Esophagus squamous epithelium (tissue), 5 donors: ENCODE data around the gene ANKFN1. TPM values are rescaled to one million over a fixed set of nuclear protein-coding genes. Genes with fewer than 3 reads are reported as not detected.

Experiments
- DNase-seq: peaks from one replicate; lab custom pipeline; 2025; lab: John Stamatoyannopoulos, UW
- H3K27ac ChIP-seq, 4 donors: fragments of 200-600 bp; sonication (generic); one replicate each; pipeline ENCODE4 v1.5.1; 2016 to 2019; ENCODE audit warnings: mild to moderate bottlenecking in 1 of 4
- H3K27me3 ChIP-seq, 4 donors: fragments of 200-600 bp; sonication (generic); 1 replicate in 3 of 4; 2 replicates in 1 of 4; pipeline versions ENCODE4 v1.5.1 to v1.6.0; 2017 to 2021; ENCODE audit warnings: antibody characterized with exemption in 1 of 4
- H3K36me3 ChIP-seq, 3 donors: fragments of 200-600 bp; sonication (generic); one replicate each; pipeline ENCODE4 v1.5.1; 2016 to 2019
- H3K4me1 ChIP-seq, 3 donors: fragments of 200-600 bp; sonication (generic); one replicate each; pipeline ENCODE4 v1.5.1; 2017 to 2019
- H3K4me3 ChIP-seq, 4 donors: fragments of 200-600 bp; sonication (generic); 1 replicate in 3 of 4; 2 replicates in 1 of 4; pipeline ENCODE4 v1.5.1; 2016 to 2019; ENCODE audit warnings: mild to moderate bottlenecking in 2 of 4, moderate library complexity in 1 of 4
- H3K9me3 ChIP-seq, 3 donors: fragments of 200-600 bp; sonication (generic); one replicate each; pipeline ENCODE4 v1.5.1; 2016 to 2019
- POLR2A ChIP-seq, 4 donors: fragments of 450-650 bp; IDR thresholded peaks; one replicate each; pipeline ENCODE4 v1.6.1; 2017; ENCODE audit warnings: antibody characterized with exemption in 4 of 4, mild to moderate bottlenecking in 4 of 4, moderate library complexity in 3 of 4
- WGBS, 2 donors: methylation state at CpG; one replicate each; pipeline ENCODE4 v1.1.5; 2018; 5-methylcytosine and 5-hydroxymethylcytosine counted together
- intact Hi-C: fragments of 100-400 bp; cut with DNase I; formaldehyde crosslinking; loops from one replicate; pipeline ENCODE4 v1.15.0; 2022
- total RNA-seq, 4 donors: library from RNA; depleted of rRNA; stranded (reverse); fragments of >200 nt; gene quantifications; one replicate each; pipeline ENCODE4 v1.1.0, GENCODE V29; 2016
- TF ChIP-seq, protein P1 (sequence below), 6 experiments: fragments of 450-650 bp in 4 of 6; fragments of 200-600 bp in 2 of 6; sonication (generic) in 2 of 6; IDR thresholded peaks; one replicate each; pipeline ENCODE4 v1.5.1; 2016 to 2019; ENCODE audit warnings: antibody characterized with exemption in 6 of 6, mild to moderate bottlenecking in 4 of 6, moderate library complexity in 4 of 6
- donor health status: DM: yes; HTN: yes; CAD: no.

ANKFN1 gene
- total RNA-seq, 4 donors from 2014 or later, result under 0.01 to 0.31 TPM; not detected in 2

DNA sequence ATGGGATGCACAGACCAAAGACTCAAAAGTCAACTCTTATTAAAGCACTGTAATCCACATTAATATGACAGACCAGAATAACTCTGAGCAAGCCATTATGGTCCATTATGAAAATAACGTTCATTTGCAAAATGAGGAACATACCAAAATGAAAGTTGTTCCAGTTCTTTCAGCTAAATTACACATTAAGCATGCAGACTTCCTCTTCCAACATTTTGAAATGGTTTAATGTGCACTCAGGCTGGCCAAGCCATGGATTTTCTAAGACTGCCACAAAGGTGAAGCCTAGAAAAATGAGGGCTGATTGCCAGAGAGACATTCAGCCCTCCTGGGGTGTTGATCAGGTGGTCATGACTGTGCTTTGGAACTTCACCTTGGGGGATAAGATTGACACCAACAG lies 383.5 kb downstream of the ANKFN1 start:
- Histone ChIP-seq H3K27ac (no peak overlapping the region), H3K4me1 (no peaks in the 10 kb centered on the region), H3K9me3 (no peaks in the 10 kb centered on the region), H3K4me3 (no peak overlapping the region), H3K36me3 (no peaks in the 10 kb centered on the region), H3K27me3 (peaks cover 0 to 20% (median 0%) of the 10 kb centered on the region in 4 donors)
- intact Hi-C loops, result no loop called here
- TF ChIP-seq POLR2A (IDR thresholded peaks at IDR 0.05), result no peak
- TF ChIP-seq, protein P1, sequence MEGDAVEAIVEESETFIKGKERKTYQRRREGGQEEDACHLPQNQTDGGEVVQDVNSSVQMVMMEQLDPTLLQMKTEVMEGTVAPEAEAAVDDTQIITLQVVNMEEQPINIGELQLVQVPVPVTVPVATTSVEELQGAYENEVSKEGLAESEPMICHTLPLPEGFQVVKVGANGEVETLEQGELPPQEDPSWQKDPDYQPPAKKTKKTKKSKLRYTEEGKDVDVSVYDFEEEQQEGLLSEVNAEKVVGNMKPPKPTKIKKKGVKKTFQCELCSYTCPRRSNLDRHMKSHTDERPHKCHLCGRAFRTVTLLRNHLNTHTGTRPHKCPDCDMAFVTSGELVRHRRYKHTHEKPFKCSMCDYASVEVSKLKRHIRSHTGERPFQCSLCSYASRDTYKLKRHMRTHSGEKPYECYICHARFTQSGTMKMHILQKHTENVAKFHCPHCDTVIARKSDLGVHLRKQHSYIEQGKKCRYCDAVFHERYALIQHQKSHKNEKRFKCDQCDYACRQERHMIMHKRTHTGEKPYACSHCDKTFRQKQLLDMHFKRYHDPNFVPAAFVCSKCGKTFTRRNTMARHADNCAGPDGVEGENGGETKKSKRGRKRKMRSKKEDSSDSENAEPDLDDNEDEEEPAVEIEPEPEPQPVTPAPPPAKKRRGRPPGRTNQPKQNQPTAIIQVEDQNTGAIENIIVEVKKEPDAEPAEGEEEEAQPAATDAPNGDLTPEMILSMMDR (IDR thresholded peaks at IDR 0.05), result no peak
- no peak for DNase-seq
- 60 to 78% methylated on average over 1 of the region's 1 CpG for WGBS, 2 donors

DNA sequence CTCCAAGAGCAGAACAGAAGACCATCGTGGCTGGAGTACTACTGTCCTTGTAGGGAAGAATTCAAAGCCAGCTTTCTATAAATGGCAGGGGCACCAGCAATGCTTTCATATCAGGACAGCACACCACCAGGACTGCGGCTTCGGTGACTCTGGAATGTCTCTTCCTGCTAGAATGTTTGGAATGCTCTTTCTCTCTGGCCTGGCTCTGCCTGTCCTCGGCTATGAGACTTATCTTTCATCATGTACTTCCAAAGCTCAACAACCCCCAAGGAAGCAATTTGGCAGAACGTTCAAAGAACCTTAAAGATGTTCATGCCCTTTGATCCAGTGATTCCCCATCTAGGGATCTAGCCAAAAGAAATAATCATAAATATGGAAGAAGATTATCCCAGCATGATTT lies 387.6 kb downstream of the ANKFN1 start:
- Histone ChIP-seq H3K27ac (no peak overlapping the region), H3K4me1 (no peaks in the 10 kb centered on the region), H3K27me3 (peaks cover 0 to 12% (median 0%) of the 10 kb centered on the region in 4 donors), H3K36me3 (no peaks in the 10 kb centered on the region), H3K9me3 (no peaks in the 10 kb centered on the region), H3K4me3 (no peak overlapping the region)
- TF ChIP-seq, protein P1 (IDR thresholded peaks at IDR 0.05), result no peak
- TF ChIP-seq POLR2A (IDR thresholded peaks at IDR 0.05), result no peak
- no peak for DNase-seq
- intact Hi-C loops, result no loop called here
- 33 to 55% methylated on average over 5 of the region's 5 CpGs for WGBS, 2 donors

DNA sequence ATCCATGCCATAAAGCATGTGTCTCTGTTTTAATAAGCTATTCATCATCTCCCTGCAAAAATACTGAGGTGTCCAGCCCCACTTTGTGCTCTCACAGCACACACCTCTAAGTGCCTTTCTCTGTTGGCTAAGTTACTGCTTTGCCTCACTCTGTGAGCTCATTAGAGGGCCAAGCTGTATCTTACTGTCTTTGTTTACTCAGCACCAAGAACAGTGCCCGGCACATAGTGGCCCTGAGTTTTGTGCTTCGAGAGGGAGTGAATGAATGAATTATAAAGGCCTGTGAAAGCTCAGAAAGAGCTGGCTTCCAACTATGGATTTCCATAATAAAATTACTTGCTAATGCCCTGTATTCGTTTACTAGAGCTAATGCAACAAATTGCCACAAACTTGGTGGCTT lies 390.0 kb downstream of the ANKFN1 start:
- no peak overlapping the region for H3K27ac ChIP-seq
- H3K27me3 ChIP-seq, result no peaks in the 10 kb centered on the region
- intact Hi-C loops, result no loop called here
- no peaks in the 10 kb centered on the region for H3K9me3 ChIP-seq
- WGBS, 2 donors, result 20 to 46% methylated on average over 2 to 3 of the region's 3 CpGs
- no peak for DNase-seq
- no peaks in the 10 kb centered on the region for H3K4me1 ChIP-seq
- H3K4me3 ChIP-seq, result no peak overlapping the region
- TF ChIP-seq POLR2A (IDR thresholded peaks at IDR 0.05), result no peak
- TF ChIP-seq, protein P1 (IDR thresholded peaks at IDR 0.05), result no peak
- H3K36me3 ChIP-seq, result no peaks in the 10 kb centered on the region

DNA sequence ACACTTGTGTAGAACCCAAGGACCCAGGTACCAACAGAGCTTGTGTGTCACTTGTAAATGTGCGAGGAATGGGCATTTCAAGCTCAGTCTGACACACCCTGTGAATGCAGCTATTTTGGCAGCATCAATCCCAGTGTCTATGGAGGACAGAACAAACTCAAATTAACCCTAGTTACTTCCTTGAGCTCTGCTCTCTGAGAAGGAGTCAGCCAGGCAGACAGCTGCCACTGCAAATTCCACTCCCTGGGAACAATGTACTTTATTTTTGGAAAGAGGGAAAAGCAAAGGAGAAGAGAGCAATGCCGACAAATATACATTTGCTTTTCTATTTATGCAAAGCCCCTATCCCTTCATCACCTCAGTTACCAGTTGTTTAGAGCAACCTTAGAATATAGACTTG lies 391.8 kb downstream of the ANKFN1 start:
- H3K27ac ChIP-seq, result no peak overlapping the region
- no peaks in the 10 kb centered on the region for H3K27me3 ChIP-seq
- intact Hi-C loops, result no loop called here
- 54 to 78% methylated on average over 1 to 2 of the region's 2 CpGs for whole genome bisulfite sequencing, 2 donors
- no peak for TF ChIP-seq POLR2A (IDR thresholded peaks at IDR 0.05)
- TF ChIP-seq, protein P1 (IDR thresholded peaks at IDR 0.05), result no peak
- no peaks in the 10 kb centered on the region for H3K4me1 ChIP-seq
- no peak overlapping the region for H3K4me3 ChIP-seq
- H3K36me3 ChIP-seq, result no peaks in the 10 kb centered on the region
- DNase-seq, result no peak
- H3K9me3 ChIP-seq, result no peaks in the 10 kb centered on the region

DNA sequence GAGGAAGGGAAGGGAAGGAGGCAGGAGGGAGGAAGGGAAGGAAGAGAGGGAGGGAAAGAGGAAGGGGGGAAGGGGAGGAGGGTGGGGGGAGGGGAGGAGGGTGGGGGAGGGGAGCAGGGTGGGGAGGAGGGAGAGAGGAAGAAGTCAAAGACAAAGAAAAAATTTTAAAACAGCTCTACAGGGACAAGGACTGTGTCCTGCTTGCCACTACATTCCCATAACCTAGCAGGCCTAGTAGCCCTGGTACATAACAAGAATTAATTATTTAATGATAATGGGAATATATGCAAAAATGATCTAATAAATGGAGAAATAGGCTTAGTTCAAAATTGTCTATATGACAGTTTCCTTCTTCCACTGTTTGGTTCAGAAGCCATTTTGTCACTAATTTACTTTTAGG lies 392.7 kb downstream of the ANKFN1 start:
- no peaks in the 10 kb centered on the region for H3K36me3 ChIP-seq
- no peak overlapping the region for H3K4me3 ChIP-seq
- DNase-seq, result no peak
- H3K27me3 ChIP-seq, result no peaks in the 10 kb centered on the region
- H3K27ac ChIP-seq, result no peak overlapping the region
- TF ChIP-seq, protein P1 (IDR thresholded peaks at IDR 0.05), result no peak
- no peak for TF ChIP-seq POLR2A (IDR thresholded peaks at IDR 0.05)
- intact Hi-C loops, result no loop called here
- no peaks in the 10 kb centered on the region for H3K9me3 ChIP-seq
- no peaks in the 10 kb centered on the region for H3K4me1 ChIP-seq
